Pancreas (tissue), 10 donors: ENCODE results near the gene POPDC3. TPM values are rescaled to one million over a fixed set of nuclear protein-coding genes. Genes with fewer than 3 reads are reported as not detected.

Experiments
- ATAC-seq, 4 donors: fragments of 200-7000 bp; cut with Tn5 transposase; one replicate each; pipeline versions ENCODE4 v1.8.0 to v1.9.1; 2020; ENCODE audit warnings: mild to moderate bottlenecking in 4 of 4, moderate library complexity in 4 of 4
- DNase-seq, 6 donors: peaks; one replicate each; pipeline ENCODE4 v3.0.0-alpha.2; 2020
- FAIRE-seq: peaks from 2 replicates; lab custom pipeline; 2012; peaks lifted over from hg19 to GRCh38; lab: Jason Lieb, UNC
- H3K27ac ChIP-seq, 4 donors: fragments of 200-600 bp; sonication (generic); 1 replicate in 3 of 4; 2 replicates in 1 of 4; pipeline versions ENCODE4 v1.5.0 to v1.8.0; 2020
- H3K27me3 ChIP-seq, 4 donors: fragments of 200-600 bp; one replicate each; pipeline ENCODE4 v1.8.0; 2021
- H3K36me3 ChIP-seq, 3 donors: fragments of 200-600 bp; sonication (generic) in 1 of 3; one replicate each; pipeline versions ENCODE4 v1.5.0 to v1.8.0; 2020 to 2021
- H3K4me1 ChIP-seq, 3 donors: fragments of 200-600 bp; one replicate each; pipeline ENCODE4 v1.8.0; 2021
- H3K4me3 ChIP-seq, 4 donors: fragments of 200-600 bp; sonication (generic) in 2 of 4; one replicate each; pipeline versions ENCODE4 v1.5.0 to v1.8.0; 2020 to 2021
- H3K9me3 ChIP-seq, 4 donors: fragments of 200-600 bp; one replicate each; pipeline ENCODE4 v1.8.0; 2021
- CTCF ChIP-seq, 4 donors: fragments of 200-600 bp; sonication (generic) in 3 of 4; IDR thresholded peaks; one replicate each; pipeline versions ENCODE4 v1.5.0 to v1.8.0; 2021; ENCODE audit warnings: antibody characterized with exemption in 4 of 4
- WGBS, 2 donors: extraction: QIAGEN DNeasy Blood & Tissue Kit; methylation state at CpG; one replicate each; pipeline ENCODE4 v1.1.7; 2013; 5-methylcytosine and 5-hydroxymethylcytosine counted together
- intact Hi-C, 3 donors: fragments of 100-400 bp; cut with DNase I; formaldehyde crosslinking; loops; one replicate each; pipeline versions ENCODE4 v1.11.1 to v1.14.2; 2022
- polyA plus RNA-seq, 2 donors: library from polyadenylated mRNA; stranded (reverse); fragments of 200-250 nt; gene quantifications; one replicate each; pipeline ENCODE4 v1.2.3, GENCODE V29; 2013
- total RNA-seq, 6 donors: library from RNA; stranded (reverse); fragmentation: NEBNext Ultra II Directional in 4 of 6; extraction: Animal tissue kit (Norgen Biotek cat#: 25700) in 4 of 6; gene quantifications; one replicate each; pipeline versions ENCODE4 v1.2.1 to v1.2.4, GENCODE V29; 2021 to 2023
- donor health status: healthy with polysubstance abuse.
- donor health status: DM: no; HTN: no; CAD: no; lungs with moderate emphysema.
- donor health status: DM: no; HTN: no; CAD: no.
- donor health status: control.
- donor health status: control.
- donor health status: Bipolar disorder and iron deficiency.
- donor health status: DM: yes; HTN: yes; CAD: no.
- donor health status: DM: no; HTN: no; CAD: no.
- donor health status: DM: no; HTN: no; CAD: no.
- donor health status: DM: yes; HTN: yes; CAD: no.

The POPDC3 gene
- total and polyA plus RNA-seq, 8 donors: 0.35 to 3.0 (median 0.75) TPM; not detected in 4

GRCh38 chr6:105170059-105170458 is 9.8 kb downstream of the POPDC3 start:
- TF ChIP-seq CTCF (IDR thresholded peaks at IDR 0.05): no peak
- Histone ChIP-seq H3K36me3 (no peaks in the 10 kb centered on the region), H3K27ac (no peak overlapping the region), H3K27me3 (no peaks in the 10 kb centered on the region), H3K4me3 (no peak overlapping the region), H3K9me3 (no peaks in the 10 kb centered on the region), H3K4me1 (no peaks in the 10 kb centered on the region)
- intact Hi-C loops: no loop called here
- 0% methylated on average over 1 of the region's 1 CpG for WGBS, 2 donors
- FAIRE-seq (no peak), ATAC-seq (no peak), DNase-seq (no peak)

GRCh38 chr6:105167914-105168313 is 11.9 kb downstream of the POPDC3 start:
- H3K9me3 ChIP-seq: no peaks in the 10 kb centered on the region
- intact Hi-C loops: no loop called here
- FAIRE-seq (no peak), DNase-seq (no peak), ATAC-seq (no peak)
- no peak overlapping the region for H3K27ac ChIP-seq
- H3K4me1 ChIP-seq: no peaks in the 10 kb centered on the region
- H3K36me3 ChIP-seq: no peaks in the 10 kb centered on the region
- TF ChIP-seq CTCF (IDR thresholded peaks at IDR 0.05): no peak
- H3K27me3 ChIP-seq: no peaks in the 10 kb centered on the region
- no peak overlapping the region for H3K4me3 ChIP-seq

GRCh38 chr6:105164418-105164817 is 15.4 kb downstream of the POPDC3 start:
- no peak for ATAC-seq
- Histone ChIP-seq H3K36me3 (no peaks in the 10 kb centered on the region), H3K4me1 (no peaks in the 10 kb centered on the region), H3K27ac (no peak overlapping the region), H3K4me3 (no peak overlapping the region), H3K27me3 (no peaks in the 10 kb centered on the region), H3K9me3 (no peaks in the 10 kb centered on the region)
- FAIRE-seq: no peak
- no peak for DNase-seq
- WGBS, 2 donors: 85 to 97% methylated on average over 2 of the region's 2 CpGs
- TF ChIP-seq CTCF (IDR thresholded peaks at IDR 0.05): no peak
- intact Hi-C loops: no loop called here

- Histone ChIP-seq H3K27ac (no peak overlapping the region), H3K4me3 (no peak overlapping the region), H3K9me3 (no peaks in the 10 kb centered on the region), H3K36me3 (no peaks in the 10 kb centered on the region), H3K27me3 (peaks cover 0 to 4% (median 0%) of the 10 kb centered on the region in 4 donors), H3K4me1 (no peaks in the 10 kb centered on the region)
- DNase-seq (no peak), FAIRE-seq (no peak), ATAC-seq (no peak)
- intact Hi-C loops: no loop called here
- TF ChIP-seq CTCF (IDR thresholded peaks at IDR 0.05): no peak
Measured at GRCh38 chr6:105163183-105163582, 16.6 kb downstream of the POPDC3 start.

DNA sequence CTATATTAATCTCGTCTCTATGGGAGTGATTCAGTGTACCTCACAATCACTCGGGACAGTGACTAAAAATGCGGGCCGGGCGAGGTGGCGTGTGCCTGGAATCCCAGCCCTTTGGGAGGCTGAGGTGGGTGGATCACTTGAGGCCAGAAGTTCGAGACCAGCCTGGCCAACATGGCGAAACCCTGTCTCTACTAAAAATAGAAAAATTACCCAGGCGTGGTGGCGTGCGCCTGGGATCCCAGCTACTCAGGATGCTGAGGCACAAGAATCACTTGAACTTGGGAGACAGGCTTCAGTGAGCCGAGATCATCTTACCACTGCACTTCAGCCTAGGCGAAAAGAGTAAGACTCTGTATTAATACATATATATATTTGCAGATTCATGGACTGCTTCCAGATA is 17.4 kb downstream of the POPDC3 start:
- no peak for FAIRE-seq
- ATAC-seq: no peak
- intact Hi-C loops: no loop called here

More for the DNA sequence above, 17.4 kb downstream of the POPDC3 start:
- Histone ChIP-seq H3K27me3 (peaks cover 0 to 5% (median 0%) of the 10 kb centered on the region in 4 donors), H3K9me3 (no peaks in the 10 kb centered on the region), H3K4me3 (no peak overlapping the region), H3K4me1 (no peaks in the 10 kb centered on the region), H3K36me3 (no peaks in the 10 kb centered on the region), H3K27ac (no peak overlapping the region)
- TF ChIP-seq CTCF (IDR thresholded peaks at IDR 0.05): no peak
- no peak for DNase-seq
- 95 to 96% methylated on average over 13 of the region's 13 CpGs for WGBS, 2 donors
